HG03097 (cell line): ENCODE measurements around the gene PGM3.

Source experiments
- ATAC-seq: cut with Tn5 transposase; IDR thresholded peaks from one replicate; pipeline ENCODE4 v1.9.1; 2021; ENCODE audit not compliant: unreplicated experiment, low FRiP score

PGM3 gene

DNA sequence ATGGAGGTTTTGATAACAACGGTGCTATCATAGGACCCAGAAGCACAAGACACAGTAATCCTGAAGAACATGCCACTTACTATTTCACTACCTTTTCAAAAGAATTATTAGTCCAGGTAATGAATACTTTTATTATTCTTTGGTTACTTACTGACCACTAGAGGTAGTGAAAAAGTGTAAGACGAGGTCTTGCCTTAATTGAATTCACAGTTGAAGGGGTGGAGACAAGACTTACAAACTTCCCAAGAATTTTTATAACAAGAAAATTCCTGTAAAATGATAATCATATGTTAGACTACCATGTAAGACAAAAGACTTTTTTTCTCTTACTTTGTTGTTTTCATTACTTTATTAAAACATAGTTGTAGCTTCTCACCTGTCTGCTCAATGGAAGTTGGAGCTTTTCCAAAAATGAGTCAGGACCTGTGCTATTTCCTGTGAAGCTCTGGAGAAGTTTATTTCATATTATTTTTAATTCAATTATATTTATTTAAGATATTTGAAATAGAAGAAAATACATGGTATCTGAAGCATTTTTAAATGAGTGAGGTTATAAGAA is 73.2 kb downstream of the PGM3 start:
- no peak for ATAC-seq

DNA sequence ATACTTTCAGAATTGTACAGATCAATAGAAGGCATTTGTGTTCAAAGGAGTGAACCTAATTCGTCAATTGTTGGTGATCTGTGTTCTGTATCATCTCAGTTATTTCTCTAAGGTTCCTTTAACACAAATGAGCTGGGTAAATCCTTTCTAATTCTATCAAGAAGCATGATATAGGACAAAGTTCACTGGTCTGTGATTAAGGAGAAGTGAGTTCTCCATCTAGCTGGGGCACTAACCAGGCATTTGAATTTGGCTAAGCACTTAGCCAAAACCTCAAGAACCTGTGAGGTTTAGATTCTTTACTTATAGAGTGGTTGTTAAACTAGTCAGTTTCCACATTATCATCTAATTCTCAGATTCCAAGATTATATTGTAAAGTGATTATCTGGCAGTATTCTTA is 75.3 kb downstream of the PGM3 start:
- ATAC-seq, result no peak
